Left lung (tissue), 10 donors: ENCODE measurements around the gene RNASE8. TPM values are rescaled to one million over a fixed set of nuclear protein-coding genes. Genes with fewer than 3 reads are reported as not detected.

Experiments
- ATAC-seq: fragments of 200-7000 bp; cut with Tn5 transposase; one replicate; pipeline ENCODE4 v1.9.1; 2020; ENCODE audit warnings: moderate library complexity
- DNase-seq, 4 donors: peaks; one replicate each; pipeline ENCODE4 v3.0.0-alpha.2; 2013 to 2020
- H3K27ac ChIP-seq, 2 donors: fragments of 200-600 bp; sonication (generic) in 1 of 2; one replicate each; pipeline versions ENCODE4 v1.5.0 to v1.8.0; 2020 to 2021
- H3K27me3 ChIP-seq, 2 donors: fragments of 200-600 bp; sonication (generic) in 1 of 2; one replicate each; pipeline versions ENCODE4 v1.5.0 to v1.8.0; 2020 to 2021
- H3K36me3 ChIP-seq, 2 donors: fragments of 200-600 bp; sonication (generic) in 1 of 2; one replicate each; pipeline versions ENCODE4 v1.5.0 to v1.8.0; 2020 to 2021
- H3K4me1 ChIP-seq, 2 donors: fragments of 200-600 bp; one replicate each; pipeline ENCODE4 v1.8.0; 2021
- H3K4me3 ChIP-seq, 2 donors: fragments of 200-600 bp; sonication (generic) in 1 of 2; one replicate each; pipeline versions ENCODE4 v1.5.0 to v1.8.0; 2020 to 2021; ENCODE audit warnings: mild to moderate bottlenecking in 1 of 2
- H3K9me3 ChIP-seq, 2 donors: fragments of 200-600 bp; sonication (generic) in 1 of 2; one replicate each; pipeline versions ENCODE4 v1.5.0 to v1.8.0; 2020 to 2021
- CTCF ChIP-seq, 2 donors: fragments of 200-600 bp; sonication (generic) in 1 of 2; IDR thresholded peaks; one replicate each; pipeline versions ENCODE4 v1.5.0 to v1.8.0; 2021; ENCODE audit warnings: antibody characterized with exemption in 2 of 2
- intact Hi-C, 2 donors: fragments of 100-400 bp; cut with DNase I; formaldehyde crosslinking; loops; one replicate each; pipeline versions ENCODE4 v1.11.2 to v1.14.2; 2022
- polyA plus RNA-seq, 6 donors: library from polyadenylated mRNA; unstranded; fragments of 120-200 nt; gene quantifications; one replicate each; pipeline ENCODE4 v1.2.1, GENCODE V29; 2013; ENCODE audit not compliant: insufficient read length in 6 of 6
- total RNA-seq, 2 donors: library from RNA; stranded (reverse); fragmentation: NEBNext Ultra II Directional; extraction: Animal tissue kit (Norgen Biotek cat#: 25700); gene quantifications; one replicate each; pipeline ENCODE4 v1.2.1, GENCODE V29; 2021
- donor health status: DM: no; HTN: yes; CAD: no.
- donor health status: DM: no; HTN: no; CAD: no.

RNASE8 gene
- total and polyA plus RNA-seq, 8 donors = 0.21 to 0.31 TPM; not detected in 6

GRCh38 chr14:21089271-21089670, 31.6 kb downstream of the RNASE8 start:
- DNase-seq = no peak
- peak overlapping the region in 1 of 2 donors; percentile 86 for H3K27ac ChIP-seq
- H3K4me1 ChIP-seq = peaks cover 8 to 55% of the 10 kb centered on the region in 2 donors
- ATAC-seq = no peak
- no peaks in the 10 kb centered on the region for H3K9me3 ChIP-seq
- no peaks in the 10 kb centered on the region for H3K27me3 ChIP-seq
- no peak overlapping the region for H3K4me3 ChIP-seq
- peaks cover 0 to 67% of the 10 kb centered on the region in 2 donors for H3K36me3 ChIP-seq
- intact Hi-C loops = no loop called here
- no peak for TF ChIP-seq CTCF (IDR thresholded peaks at IDR 0.05)

GRCh38 chr14:21089877-21090193, 32.2 kb downstream of the RNASE8 start:
- DNase-seq (no peak), ATAC-seq (no peak)
- H3K4me1 ChIP-seq = peaks cover 4 to 50% of the 10 kb centered on the region in 2 donors
- no peaks in the 10 kb centered on the region for H3K9me3 ChIP-seq
- H3K27me3 ChIP-seq = no peaks in the 10 kb centered on the region
- H3K4me3 ChIP-seq = no peak overlapping the region
- TF ChIP-seq CTCF (IDR thresholded peaks at IDR 0.05) = no peak
- peak overlapping the region in 1 of 2 donors; percentile 86 for H3K27ac ChIP-seq
- intact Hi-C loops = loop anchor here in 1 of 2 donors (5.0 kb wide), 1 partner anchor 73 kb away; no protein-coding TSS in a partner anchor
- peaks cover 0 to 62% of the 10 kb centered on the region in 2 donors for H3K36me3 ChIP-seq

GRCh38 chr14:21090194-21090939, 32.7 kb downstream of the RNASE8 start:
- intact Hi-C loops = loop anchor here in 1 of 2 donors (5.0 kb wide), 1 partner anchor 73 kb away; no protein-coding TSS in a partner anchor
- H3K4me3 ChIP-seq = no peak overlapping the region
- DNase-seq (peak in 1 of 4 donors; percentile 86), ATAC-seq (no peak)
- H3K27me3 ChIP-seq = no peaks in the 10 kb centered on the region
- H3K9me3 ChIP-seq = no peaks in the 10 kb centered on the region
- no peak overlapping the region for H3K27ac ChIP-seq
- peaks cover 0 to 56% of the 10 kb centered on the region in 2 donors for H3K36me3 ChIP-seq
- H3K4me1 ChIP-seq = peaks cover 0 to 44% of the 10 kb centered on the region in 2 donors
- peak; percentile 14 to 58 for TF ChIP-seq CTCF (IDR thresholded peaks at IDR 0.05)

- TF ChIP-seq CTCF (IDR thresholded peaks at IDR 0.05) = no peak
- ATAC-seq (no peak), DNase-seq (no peak)
- Histone ChIP-seq H3K4me3 (no peak overlapping the region), H3K27me3 (no peaks in the 10 kb centered on the region), H3K27ac (no peak overlapping the region), H3K36me3 (peaks cover 0 to 49% of the 10 kb centered on the region in 2 donors), H3K9me3 (no peaks in the 10 kb centered on the region), H3K4me1 (peaks cover 0 to 44% of the 10 kb centered on the region in 2 donors)
- intact Hi-C loops = loop anchor here in 1 of 2 donors (5.0 kb wide), 1 partner anchor 74 kb away; no protein-coding TSS in a partner anchor
Measured at GRCh38 chr14:21090940-21091663, 33.5 kb downstream of the RNASE8 start.

- Histone ChIP-seq H3K4me1 (peaks cover 0 to 43% of the 10 kb centered on the region in 2 donors), H3K9me3 (no peaks in the 10 kb centered on the region), H3K36me3 (peaks cover 0 to 44% of the 10 kb centered on the region in 2 donors), H3K27ac (no peak overlapping the region), H3K27me3 (no peaks in the 10 kb centered on the region), H3K4me3 (no peak overlapping the region)
- intact Hi-C loops = loop anchor here in 1 of 2 donors (5.0 kb wide), 1 partner anchor 75 kb away; no protein-coding TSS in a partner anchor
- ATAC-seq (no peak), DNase-seq (peak in 1 of 4 donors; percentile 82)
- no peak for TF ChIP-seq CTCF (IDR thresholded peaks at IDR 0.05)
Measured at GRCh38 chr14:21091821-21092272, 34.2 kb downstream of the RNASE8 start.
